Coronary artery (tissue), 2 donors: ENCODE results near the gene SLC28A3.
A peak's percentile ranks its signal among the peaks of the same experiment; 100 is the strongest.

Source experiments
- DNase-seq: peaks from one replicate; pipeline ENCODE4 v3.0.0-alpha.2; 2017; ENCODE audit warnings: low spot score
- H3K27ac ChIP-seq, 2 donors: fragments of 200-600 bp; sonication (generic); one replicate each; pipeline ENCODE4 v1.5.1; 2016 to 2019
- H3K4me3 ChIP-seq: fragments of 200-600 bp; sonication (generic); 2 replicates; pipeline ENCODE4 v1.5.1; 2016; ENCODE audit warnings: mild to moderate bottlenecking, moderate library complexity
- TF ChIP-seq, protein P1 (sequence below): fragments of 200-600 bp; sonication (generic); IDR thresholded peaks from one replicate; pipeline ENCODE4 v1.5.1; 2019; ENCODE audit warnings: antibody characterized with exemption

Gene SLC28A3

DNA sequence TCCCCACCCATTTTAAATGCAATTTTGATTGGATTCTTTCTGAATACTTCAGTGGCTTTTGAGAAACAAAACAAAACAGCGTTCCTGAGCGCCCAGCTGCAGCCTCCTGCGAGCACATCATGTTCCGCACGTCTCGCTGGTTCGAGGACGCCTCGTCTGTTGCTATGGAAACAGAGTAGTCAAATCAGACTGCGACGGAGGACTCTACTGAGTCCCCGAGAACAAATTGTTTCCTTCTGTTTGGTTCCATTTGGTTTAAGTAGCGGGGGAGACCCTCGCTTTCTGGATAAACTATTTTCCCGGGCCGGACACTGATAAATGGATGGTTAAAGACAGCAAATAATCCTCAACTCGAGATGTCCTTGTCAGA is 69.0 kb downstream of the SLC28A3 start:
- Histone ChIP-seq H3K27ac (no peak overlapping the region), H3K4me3 (peak overlapping the region; percentile 57)
- DNase-seq: no peak
- TF ChIP-seq, protein P1, sequence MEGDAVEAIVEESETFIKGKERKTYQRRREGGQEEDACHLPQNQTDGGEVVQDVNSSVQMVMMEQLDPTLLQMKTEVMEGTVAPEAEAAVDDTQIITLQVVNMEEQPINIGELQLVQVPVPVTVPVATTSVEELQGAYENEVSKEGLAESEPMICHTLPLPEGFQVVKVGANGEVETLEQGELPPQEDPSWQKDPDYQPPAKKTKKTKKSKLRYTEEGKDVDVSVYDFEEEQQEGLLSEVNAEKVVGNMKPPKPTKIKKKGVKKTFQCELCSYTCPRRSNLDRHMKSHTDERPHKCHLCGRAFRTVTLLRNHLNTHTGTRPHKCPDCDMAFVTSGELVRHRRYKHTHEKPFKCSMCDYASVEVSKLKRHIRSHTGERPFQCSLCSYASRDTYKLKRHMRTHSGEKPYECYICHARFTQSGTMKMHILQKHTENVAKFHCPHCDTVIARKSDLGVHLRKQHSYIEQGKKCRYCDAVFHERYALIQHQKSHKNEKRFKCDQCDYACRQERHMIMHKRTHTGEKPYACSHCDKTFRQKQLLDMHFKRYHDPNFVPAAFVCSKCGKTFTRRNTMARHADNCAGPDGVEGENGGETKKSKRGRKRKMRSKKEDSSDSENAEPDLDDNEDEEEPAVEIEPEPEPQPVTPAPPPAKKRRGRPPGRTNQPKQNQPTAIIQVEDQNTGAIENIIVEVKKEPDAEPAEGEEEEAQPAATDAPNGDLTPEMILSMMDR: no peak

DNA sequence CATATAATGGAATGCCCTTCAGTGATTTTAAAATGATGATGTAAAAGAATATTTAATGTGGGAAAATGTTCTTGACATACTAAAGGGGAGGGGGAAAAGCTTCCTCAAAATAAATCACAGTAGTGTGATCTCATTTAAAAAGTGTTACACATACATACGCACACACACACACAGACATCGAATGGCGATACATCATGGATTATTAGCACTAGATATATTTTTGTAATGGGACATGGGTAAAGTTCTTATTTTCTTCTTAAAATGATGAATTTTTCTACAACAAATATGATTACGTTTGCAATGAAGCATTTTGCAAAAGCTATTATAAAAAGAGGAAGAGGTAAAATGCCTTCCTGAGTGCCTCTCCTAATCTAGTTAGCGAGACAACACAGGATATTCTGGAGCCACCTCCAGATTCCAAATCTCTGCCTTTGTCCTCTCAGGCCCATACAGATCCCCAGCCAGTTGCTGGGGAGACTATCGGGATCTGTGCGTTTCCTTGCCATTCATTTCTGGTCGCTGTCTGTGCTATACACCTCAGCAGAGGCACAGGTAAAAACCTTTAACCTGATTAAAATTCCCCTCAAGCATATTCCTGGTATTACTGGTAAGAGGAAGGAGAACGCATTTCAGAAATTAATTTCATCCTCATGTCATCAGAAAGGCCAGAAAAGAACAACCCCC is 69.6 kb downstream of the SLC28A3 start:
- peak overlapping the region; percentile 57 for H3K4me3 ChIP-seq
- TF ChIP-seq, protein P1: no peak
- DNase-seq: no peak
- no peak overlapping the region for H3K27ac ChIP-seq

DNA sequence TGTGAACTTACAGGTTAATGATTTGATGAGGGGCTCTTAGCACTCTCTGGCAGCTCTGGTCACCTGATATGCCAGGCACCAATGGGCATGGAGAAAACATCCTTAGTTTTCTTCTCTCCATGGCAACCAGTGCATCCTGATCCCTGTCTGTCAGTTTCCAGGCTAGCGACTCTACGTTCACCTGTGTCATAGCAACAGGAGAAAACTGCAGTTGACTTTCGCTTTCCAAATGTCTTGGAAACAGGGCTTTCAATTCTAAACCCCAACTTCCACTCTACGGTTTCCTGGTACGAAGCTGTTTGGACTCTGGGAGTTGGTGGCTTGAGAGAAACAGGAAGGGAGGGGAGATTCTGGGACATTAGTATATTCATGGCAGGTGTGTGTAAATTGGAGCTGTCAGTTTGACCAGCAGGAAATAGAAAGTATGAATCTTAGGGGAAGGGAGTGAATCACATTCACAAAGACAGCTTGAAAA is 74.4 kb downstream of the SLC28A3 start:
- TF ChIP-seq, protein P1: no peak
- Histone ChIP-seq H3K4me3 (no peak overlapping the region), H3K27ac (no peak overlapping the region)
- DNase-seq: no peak

DNA sequence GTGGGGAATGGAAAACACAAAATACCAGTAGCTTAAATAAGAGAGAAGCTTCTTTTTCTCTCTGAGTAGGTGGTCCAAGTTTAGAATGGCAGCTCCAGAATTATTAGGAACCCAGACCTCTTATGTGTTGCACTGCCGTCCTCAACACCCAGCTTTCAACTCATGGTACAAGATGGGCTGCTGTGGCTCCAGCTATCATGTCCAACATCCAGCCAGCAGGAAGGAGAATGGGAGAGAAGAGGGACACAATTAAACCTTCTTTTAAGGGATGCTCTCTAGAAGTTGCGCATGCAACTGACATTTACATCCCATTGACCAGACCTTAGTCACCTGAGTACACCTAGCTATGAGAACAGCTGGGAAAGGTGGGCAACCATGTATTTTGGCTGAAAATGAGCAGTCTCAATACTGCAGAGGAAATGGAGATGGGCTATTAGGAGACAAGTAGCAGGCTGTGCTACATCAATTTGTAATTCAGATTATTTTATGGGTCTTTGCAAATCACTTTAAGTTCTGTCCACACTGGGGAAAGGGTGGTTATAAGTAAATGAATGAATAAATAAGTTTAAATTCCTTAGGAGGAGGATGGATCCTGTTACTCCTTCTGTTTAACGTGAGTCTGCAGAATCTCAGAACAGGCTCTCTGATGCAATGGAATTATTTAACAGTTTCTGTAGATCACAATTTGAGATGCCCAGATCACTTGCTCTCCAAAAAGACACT is 76.1 kb downstream of the SLC28A3 start:
- no peak overlapping the region for H3K4me3 ChIP-seq
- TF ChIP-seq, protein P1: no peak

DNA sequence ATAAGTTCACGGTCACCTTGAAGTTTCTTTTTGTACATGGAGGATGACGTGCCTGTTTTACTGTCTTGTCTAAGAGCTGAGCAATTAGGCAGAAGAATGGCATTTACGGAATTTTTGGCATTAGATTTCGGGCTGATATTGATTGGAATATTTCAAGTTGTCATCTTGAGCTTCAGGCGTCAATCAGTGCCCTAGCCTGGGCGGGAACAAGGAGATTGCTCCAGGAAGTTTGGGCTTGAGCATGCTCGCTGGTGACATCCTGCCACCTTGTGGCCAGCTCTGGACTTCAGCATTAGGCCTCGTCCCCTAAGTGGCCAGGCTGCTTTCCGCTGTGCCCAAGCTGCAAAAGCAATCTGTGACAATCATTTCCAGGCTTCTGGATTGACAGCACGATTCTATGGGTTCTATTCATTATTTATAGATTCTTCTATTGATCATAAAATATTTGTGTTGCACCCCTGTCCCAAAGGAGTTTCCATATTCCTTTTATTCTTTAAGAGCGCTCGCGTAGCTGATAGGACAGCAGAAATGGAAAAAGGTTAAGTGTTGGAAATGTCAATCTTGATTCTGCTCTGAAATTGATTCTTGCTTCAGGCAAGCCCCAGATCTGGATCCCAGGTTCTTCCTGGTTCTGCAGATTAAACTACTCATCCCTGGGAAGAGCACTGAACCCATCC is 79.3 kb downstream of the SLC28A3 start:
- H3K27ac ChIP-seq: no peak overlapping the region
- peak overlapping the region; percentile 50 for H3K4me3 ChIP-seq
- TF ChIP-seq, protein P1: peak; percentile 82
- DNase-seq: peak; percentile 78

More for the DNA sequence above, 76.1 kb downstream of the SLC28A3 start:
- no peak overlapping the region for H3K27ac ChIP-seq
- no peak for DNase-seq

DNA sequence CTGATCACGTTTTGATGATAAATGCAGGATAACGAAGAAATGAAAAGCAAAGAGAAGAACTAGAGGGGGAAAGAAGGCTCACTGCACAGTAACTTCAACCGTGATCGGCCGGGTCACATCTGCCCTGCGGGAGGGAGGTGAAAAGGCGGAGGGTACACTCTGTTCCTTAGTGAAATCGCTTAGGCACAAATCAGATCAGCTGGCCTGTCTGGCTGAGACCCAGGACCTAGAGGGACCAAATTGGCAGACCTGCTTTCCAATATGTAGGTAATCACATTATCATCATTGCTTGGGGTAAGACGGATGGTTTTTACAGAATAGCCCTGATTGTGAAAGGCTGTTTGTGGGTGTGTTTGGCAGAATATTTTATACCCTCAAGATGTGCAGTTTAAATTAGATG is 82.2 kb downstream of the SLC28A3 start:
- TF ChIP-seq, protein P1: no peak
- no peak for DNase-seq
- H3K27ac ChIP-seq: no peak overlapping the region
- no peak overlapping the region for H3K4me3 ChIP-seq
